Transverse colon (tissue), 4 donors: ENCODE data around the gene CLDN20.

ENCODE experiments used
- EP300 ChIP-seq: sonication (generic); formaldehyde crosslinking; IDR thresholded peaks from one replicate; pipeline ENCODE4 v1.6.1; 2017; ENCODE audit warnings: antibody characterized with exemption, low read depth
- POLR2A ChIP-seq: fragments of 450-650 bp; IDR thresholded peaks from one replicate; pipeline ENCODE4 v1.6.1; 2016; ENCODE audit warnings: antibody characterized with exemption, mild to moderate bottlenecking, moderate library complexity
- POLR2AphosphoS5 ChIP-seq, 3 donors: sonication (generic); formaldehyde crosslinking; IDR thresholded peaks; one replicate each; pipeline ENCODE4 v1.6.1; 2016; ENCODE audit warnings: antibody characterized with exemption in 3 of 3
- TF ChIP-seq, protein P1 (sequence below), 5 experiments: fragments of 200-600 bp in 3 of 5; fragments of 450-650 bp in 2 of 5; sonication (generic) in 3 of 5; IDR thresholded peaks; 1 replicate in 2 of 5; 2 replicates in 3 of 5; pipeline ENCODE4 v1.5.1; 2016 to 2017; ENCODE audit warnings: antibody characterized with exemption in 5 of 5, inconsistent platforms in 3 of 5, mild to moderate bottlenecking in 2 of 5, moderate library complexity in 1 of 5

DNA sequence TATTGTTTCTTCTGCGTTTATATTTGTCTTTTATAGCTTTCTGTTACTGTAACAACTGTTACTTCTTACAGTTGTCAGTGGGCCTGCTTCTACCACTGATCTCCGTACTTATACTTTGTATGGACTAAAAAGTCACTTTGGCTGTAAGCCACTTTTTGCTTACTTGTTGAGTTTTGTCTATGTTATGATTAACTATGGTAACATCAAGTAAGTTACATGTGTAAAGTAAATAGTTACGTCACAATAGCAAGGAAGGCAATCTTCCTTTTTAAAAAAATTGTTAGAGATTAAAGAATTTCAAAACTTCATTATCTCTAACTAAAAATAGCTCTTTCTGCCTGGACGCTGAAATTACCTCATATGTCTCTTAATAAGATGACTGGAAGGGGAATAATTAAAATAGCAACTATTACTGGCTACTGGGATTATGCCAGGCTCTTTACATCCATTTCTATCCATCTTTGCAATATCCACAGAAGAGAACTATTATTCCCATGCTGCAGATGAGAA is 39.6 kb downstream of the CLDN20 start:
- TF ChIP-seq EP300 (no peak), POLR2A (no peak), POLR2AphosphoS5 (IDR thresholded peaks at IDR 0.05) (no peak)
- TF ChIP-seq, protein P1, sequence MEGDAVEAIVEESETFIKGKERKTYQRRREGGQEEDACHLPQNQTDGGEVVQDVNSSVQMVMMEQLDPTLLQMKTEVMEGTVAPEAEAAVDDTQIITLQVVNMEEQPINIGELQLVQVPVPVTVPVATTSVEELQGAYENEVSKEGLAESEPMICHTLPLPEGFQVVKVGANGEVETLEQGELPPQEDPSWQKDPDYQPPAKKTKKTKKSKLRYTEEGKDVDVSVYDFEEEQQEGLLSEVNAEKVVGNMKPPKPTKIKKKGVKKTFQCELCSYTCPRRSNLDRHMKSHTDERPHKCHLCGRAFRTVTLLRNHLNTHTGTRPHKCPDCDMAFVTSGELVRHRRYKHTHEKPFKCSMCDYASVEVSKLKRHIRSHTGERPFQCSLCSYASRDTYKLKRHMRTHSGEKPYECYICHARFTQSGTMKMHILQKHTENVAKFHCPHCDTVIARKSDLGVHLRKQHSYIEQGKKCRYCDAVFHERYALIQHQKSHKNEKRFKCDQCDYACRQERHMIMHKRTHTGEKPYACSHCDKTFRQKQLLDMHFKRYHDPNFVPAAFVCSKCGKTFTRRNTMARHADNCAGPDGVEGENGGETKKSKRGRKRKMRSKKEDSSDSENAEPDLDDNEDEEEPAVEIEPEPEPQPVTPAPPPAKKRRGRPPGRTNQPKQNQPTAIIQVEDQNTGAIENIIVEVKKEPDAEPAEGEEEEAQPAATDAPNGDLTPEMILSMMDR (IDR thresholded peaks at IDR 0.05): no peak
